Tongue (tissue), 2 donors: ENCODE measurements around the gene ACTRT2. TPM values are rescaled to one million over a fixed set of nuclear protein-coding genes. Genes with fewer than 3 reads are reported as not detected.

Experiments used
- DNase-seq: peaks from one replicate; pipeline ENCODE4 v3.0.0-alpha.2; 2015
- total RNA-seq: library from RNA; depleted of rRNA; stranded (reverse); fragments of >200 nt; gene quantifications from one replicate; pipeline ENCODE4 v1.2.3, GENCODE V29; 2014

Gene ACTRT2
- total RNA-seq, 1 donor from 2014 or later, result not detected

DNA sequence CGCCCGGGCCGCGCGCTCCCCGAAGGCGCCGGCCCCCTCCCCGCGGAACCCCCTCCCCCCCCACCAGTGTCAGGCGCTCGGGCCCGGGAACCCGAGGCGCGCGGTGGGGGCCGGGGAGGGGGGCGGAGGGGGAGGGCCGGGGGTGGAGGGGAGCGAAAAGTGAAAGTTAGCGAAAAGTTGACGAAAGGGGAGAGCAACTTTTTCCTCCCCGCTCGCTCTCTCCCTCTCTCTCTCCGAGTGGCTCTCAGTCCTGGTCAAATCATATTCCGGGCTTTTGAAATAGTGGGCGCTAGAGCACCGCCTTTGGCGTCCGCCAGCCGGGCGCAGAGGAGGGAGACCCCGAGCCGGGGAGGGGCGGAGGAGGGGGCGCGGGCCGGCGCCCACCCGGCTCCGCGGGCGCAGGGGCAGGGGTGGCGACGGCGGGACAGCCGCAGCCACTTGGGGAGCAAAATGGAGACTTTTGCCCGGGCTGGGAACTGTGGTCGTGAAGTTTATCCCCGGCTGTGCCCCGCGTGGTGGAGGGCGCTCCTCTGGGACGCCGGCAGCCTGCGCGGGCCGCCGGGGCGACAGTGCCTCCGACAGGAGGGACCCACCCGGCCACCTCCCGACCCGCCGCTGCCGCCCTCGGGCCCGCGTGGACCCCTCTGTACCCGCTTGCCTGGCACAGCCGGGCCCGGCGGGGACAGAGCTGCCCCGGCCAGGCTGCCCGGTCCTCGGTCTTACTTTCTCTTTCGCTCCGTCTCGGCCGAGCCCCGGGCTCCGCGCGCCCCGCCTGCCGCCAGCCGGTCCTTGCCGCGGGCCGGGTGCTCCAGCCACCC lies 48.4 kb downstream of the ACTRT2 start:
- DNase-seq, result peak; percentile 90

DNA sequence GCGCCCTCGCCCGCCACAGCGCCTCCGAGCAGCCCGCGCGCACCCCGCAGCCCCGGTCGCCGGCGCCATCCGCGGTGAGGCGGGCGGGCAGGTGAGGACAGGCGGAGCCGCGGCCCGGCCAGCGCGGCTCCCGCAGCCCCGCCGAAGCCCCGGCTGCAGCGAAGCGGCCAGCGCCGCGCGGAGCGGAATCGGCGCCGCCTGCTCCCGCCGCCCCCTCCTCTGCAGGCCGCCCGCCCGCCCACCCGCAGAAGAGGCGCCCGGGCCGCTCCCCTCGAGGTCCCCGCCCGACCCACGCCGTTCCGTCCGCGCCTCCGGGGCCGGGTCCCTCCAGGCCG lies 49.0 kb downstream of the ACTRT2 start:
- no peak for DNase-seq

DNA sequence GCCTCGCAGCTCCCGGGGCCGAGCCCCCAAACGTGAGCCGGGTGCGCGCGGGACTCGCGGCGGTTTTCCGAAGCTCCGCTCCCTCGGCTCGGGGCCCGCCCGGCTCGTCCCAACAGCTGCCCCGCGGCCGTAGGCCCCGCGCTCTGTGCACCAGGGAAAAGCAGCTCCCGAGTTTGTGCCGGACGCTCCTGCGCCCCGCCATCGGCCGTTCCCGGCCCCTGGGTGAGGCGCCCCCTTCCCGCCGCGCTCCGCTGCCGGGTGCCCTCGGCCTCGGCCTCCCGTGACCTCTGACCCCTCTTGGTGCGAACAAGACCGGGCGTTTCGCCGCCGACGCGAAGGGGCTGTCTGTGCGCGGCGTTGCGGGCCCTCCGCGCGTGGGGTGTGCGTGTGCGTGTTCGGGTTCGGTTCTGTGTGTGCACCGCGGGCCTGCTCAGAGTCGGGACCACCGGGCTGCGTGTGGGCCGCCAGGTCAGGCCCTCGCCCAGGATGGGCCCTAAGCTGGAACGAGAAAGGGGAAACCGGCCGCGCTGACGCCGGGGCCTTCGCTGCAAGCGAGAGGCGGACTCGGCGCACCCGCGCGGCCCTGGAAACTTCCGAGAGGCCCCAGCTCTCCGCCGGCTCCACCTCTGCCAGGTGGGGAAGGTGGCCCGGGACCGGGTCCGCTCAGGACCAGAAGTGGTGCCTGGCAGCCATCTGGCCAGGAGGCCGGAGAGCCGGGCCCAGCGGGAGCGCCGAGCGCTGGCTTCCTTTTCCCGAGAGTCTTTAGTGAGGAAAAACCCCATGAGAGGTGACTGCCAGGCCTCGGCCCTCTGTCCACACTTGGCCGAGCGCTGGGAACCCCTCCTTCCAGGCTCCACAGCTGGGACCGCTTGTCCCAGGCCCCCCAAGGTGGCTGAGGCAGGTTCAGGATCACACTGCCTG lies 49.6 kb downstream of the ACTRT2 start:
- no peak for DNase-seq

DNA sequence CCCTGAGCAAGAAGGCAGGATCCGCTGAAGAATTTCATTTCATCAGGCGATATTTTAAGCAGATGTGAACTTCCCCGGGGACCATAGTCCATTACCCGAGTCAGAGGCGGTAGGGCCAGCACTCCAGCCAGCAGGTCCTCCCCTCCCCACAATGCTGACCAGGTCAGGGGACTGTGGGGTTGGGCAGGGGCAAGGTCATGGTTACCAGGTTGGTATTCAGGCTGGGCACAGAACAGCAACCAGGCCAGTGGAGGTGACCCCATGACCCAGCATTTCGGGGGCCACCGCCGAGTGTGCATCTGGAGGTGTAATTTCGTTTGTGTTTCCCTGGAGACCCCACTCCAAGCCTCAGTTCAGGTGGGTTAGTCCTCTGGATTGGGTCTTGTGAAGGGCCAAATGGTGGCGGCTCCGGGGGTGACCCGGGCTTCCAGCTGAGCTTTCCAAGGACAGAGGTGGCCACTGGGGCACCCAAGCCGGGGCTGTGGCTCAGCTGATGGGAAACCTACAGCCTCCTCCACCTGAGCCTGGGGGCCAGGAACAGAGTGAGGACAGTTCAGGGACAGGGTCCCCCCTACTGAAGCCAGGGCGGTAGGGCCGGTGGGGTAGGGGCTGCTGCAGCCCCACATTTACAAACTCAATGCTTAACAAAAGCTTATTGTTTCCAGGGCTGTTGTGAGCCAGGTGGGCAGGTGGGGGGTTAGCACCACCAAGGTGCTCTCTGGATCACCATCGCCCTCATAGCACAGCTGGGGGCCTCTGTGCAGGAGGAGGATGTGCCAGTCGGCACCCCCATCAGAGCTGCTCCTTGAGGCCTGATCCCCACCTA lies 50.5 kb downstream of the ACTRT2 start:
- no peak for DNase-seq

Other genes with a start within 250 kb of the ACTRT2 start
- 0.10 TPM for gene TTC34, start 219.8 kb upstream of the ACTRT2 start, total RNA-seq
- gene PRDM16, start 47.7 kb downstream of the ACTRT2 start, total RNA-seq, result 1.6 TPM